Pancreas (tissue), 10 donors: ENCODE results near the gene TBL2. TPM values are rescaled to one million over a fixed set of nuclear protein-coding genes. Genes with fewer than 3 reads are reported as not detected.

Experiments
- ATAC-seq, 4 donors: fragments of 200-7000 bp; cut with Tn5 transposase; one replicate each; pipeline versions ENCODE4 v1.8.0 to v1.9.1; 2020; ENCODE audit warnings: mild to moderate bottlenecking in 4 of 4, moderate library complexity in 4 of 4
- DNase-seq, 6 donors: peaks; one replicate each; pipeline ENCODE4 v3.0.0-alpha.2; 2020
- FAIRE-seq: peaks from 2 replicates; lab custom pipeline; 2012; peaks lifted over from hg19 to GRCh38; lab: Jason Lieb, UNC
- H3K27ac ChIP-seq, 4 donors: fragments of 200-600 bp; sonication (generic); 1 replicate in 3 of 4; 2 replicates in 1 of 4; pipeline versions ENCODE4 v1.5.0 to v1.8.0; 2020
- H3K27me3 ChIP-seq, 4 donors: fragments of 200-600 bp; one replicate each; pipeline ENCODE4 v1.8.0; 2021
- H3K36me3 ChIP-seq, 3 donors: fragments of 200-600 bp; sonication (generic) in 1 of 3; one replicate each; pipeline versions ENCODE4 v1.5.0 to v1.8.0; 2020 to 2021
- H3K4me1 ChIP-seq, 3 donors: fragments of 200-600 bp; one replicate each; pipeline ENCODE4 v1.8.0; 2021
- H3K4me3 ChIP-seq, 4 donors: fragments of 200-600 bp; sonication (generic) in 2 of 4; one replicate each; pipeline versions ENCODE4 v1.5.0 to v1.8.0; 2020 to 2021
- H3K9me3 ChIP-seq, 4 donors: fragments of 200-600 bp; one replicate each; pipeline ENCODE4 v1.8.0; 2021
- WGBS, 2 donors: extraction: QIAGEN DNeasy Blood & Tissue Kit; methylation state at CpG; one replicate each; pipeline ENCODE4 v1.1.7; 2013; 5-methylcytosine and 5-hydroxymethylcytosine counted together
- intact Hi-C, 3 donors: fragments of 100-400 bp; cut with DNase I; formaldehyde crosslinking; loops; one replicate each; pipeline versions ENCODE4 v1.11.1 to v1.14.2; 2022
- polyA plus RNA-seq, 2 donors: library from polyadenylated mRNA; stranded (reverse); fragments of 200-250 nt; gene quantifications; one replicate each; pipeline ENCODE4 v1.2.3, GENCODE V29; 2013
- total RNA-seq, 6 donors: library from RNA; stranded (reverse); fragmentation: NEBNext Ultra II Directional in 4 of 6; extraction: Animal tissue kit (Norgen Biotek cat#: 25700) in 4 of 6; gene quantifications; one replicate each; pipeline versions ENCODE4 v1.2.1 to v1.2.4, GENCODE V29; 2021 to 2023
- TF ChIP-seq, protein P1 (sequence below), 4 donors: fragments of 200-600 bp; sonication (generic) in 3 of 4; IDR thresholded peaks; one replicate each; pipeline versions ENCODE4 v1.5.0 to v1.8.0; 2021; ENCODE audit warnings: antibody characterized with exemption in 4 of 4
- donor health status: healthy with polysubstance abuse.
- donor health status: DM: no; HTN: no; CAD: no; lungs with moderate emphysema.
- donor health status: DM: no; HTN: no; CAD: no.
- donor health status: control.
- donor health status: control.
- donor health status: Bipolar disorder and iron deficiency.
- donor health status: DM: yes; HTN: yes; CAD: no.
- donor health status: DM: no; HTN: no; CAD: no.
- donor health status: DM: no; HTN: no; CAD: no.
- donor health status: DM: yes; HTN: yes; CAD: no.

Gene TBL2
- total and polyA plus RNA-seq, 8 donors = 17.2 to 38.9 (median 27.0) TPM

DNA sequence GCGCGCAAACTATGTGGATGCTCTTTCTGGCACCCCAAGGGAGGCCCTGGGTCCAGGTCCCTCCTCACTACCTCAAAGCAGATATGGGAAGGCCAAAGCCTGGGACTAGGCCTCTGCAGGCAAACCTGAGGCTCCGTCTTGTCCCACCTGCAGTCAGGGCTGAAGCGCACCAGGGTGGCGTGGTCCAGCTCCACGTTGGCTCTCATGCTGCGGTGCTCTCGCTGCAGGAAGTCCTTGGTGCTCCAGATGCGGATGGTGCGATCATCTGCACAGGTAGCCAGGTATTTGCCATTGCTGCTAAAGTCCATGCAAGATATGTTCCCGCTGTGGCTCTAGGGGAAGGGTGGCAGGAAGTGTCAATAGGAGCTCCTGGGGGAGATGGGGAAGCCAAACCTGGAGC, 4.6 kb downstream of the TBL2 start:
- intact Hi-C loops = no loop called here
- FAIRE-seq = no peak
- Histone ChIP-seq H3K9me3 (no peaks in the 10 kb centered on the region), H3K4me3 (no peak overlapping the region), H3K27ac (no peak overlapping the region), H3K4me1 (peaks cover 0 to 9% (median 0%) of the 10 kb centered on the region in 3 donors), H3K36me3 (peaks cover 12 to 55% (median 38%) of the 10 kb centered on the region in 3 donors), H3K27me3 (no peaks in the 10 kb centered on the region)
- peak in 1 of 6 donors; percentile 52 for DNase-seq
- 97% methylated on average over 11 of the region's 11 CpGs for WGBS, 2 donors
- no peak for ATAC-seq
- TF ChIP-seq, protein P1, sequence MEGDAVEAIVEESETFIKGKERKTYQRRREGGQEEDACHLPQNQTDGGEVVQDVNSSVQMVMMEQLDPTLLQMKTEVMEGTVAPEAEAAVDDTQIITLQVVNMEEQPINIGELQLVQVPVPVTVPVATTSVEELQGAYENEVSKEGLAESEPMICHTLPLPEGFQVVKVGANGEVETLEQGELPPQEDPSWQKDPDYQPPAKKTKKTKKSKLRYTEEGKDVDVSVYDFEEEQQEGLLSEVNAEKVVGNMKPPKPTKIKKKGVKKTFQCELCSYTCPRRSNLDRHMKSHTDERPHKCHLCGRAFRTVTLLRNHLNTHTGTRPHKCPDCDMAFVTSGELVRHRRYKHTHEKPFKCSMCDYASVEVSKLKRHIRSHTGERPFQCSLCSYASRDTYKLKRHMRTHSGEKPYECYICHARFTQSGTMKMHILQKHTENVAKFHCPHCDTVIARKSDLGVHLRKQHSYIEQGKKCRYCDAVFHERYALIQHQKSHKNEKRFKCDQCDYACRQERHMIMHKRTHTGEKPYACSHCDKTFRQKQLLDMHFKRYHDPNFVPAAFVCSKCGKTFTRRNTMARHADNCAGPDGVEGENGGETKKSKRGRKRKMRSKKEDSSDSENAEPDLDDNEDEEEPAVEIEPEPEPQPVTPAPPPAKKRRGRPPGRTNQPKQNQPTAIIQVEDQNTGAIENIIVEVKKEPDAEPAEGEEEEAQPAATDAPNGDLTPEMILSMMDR (IDR thresholded peaks at IDR 0.05) = no peak

DNA sequence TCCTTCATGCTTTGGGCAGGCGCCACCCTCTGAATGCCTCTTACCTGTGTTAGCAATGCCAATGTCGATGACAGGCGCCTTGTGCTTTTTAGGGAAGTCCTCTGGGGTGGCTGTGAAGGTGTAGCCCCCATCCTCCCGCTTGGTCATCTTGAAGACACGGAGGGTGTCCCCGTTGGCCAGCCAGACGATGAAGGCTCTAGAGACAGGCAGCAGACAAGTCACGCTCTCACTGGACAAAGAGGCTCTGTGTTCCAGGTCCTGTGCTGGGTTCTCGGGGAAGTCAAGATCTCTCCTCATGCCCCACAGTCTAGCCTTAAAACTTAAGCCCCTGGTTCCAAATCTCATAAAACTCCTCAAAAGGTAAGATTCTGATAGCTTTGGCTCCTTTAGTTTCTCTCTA, 5.1 kb downstream of the TBL2 start:
- WGBS, 2 donors = 92 to 95% methylated on average over 9 of the region's 9 CpGs
- H3K36me3 ChIP-seq = peaks cover 12 to 55% (median 38%) of the 10 kb centered on the region in 3 donors
- ATAC-seq = no peak
- H3K9me3 ChIP-seq = no peaks in the 10 kb centered on the region
- H3K27ac ChIP-seq = no peak overlapping the region
- no peak overlapping the region for H3K4me3 ChIP-seq
- DNase-seq = peak in 1 of 6 donors; percentile 30
- TF ChIP-seq, protein P1 (IDR thresholded peaks at IDR 0.05) = no peak
- FAIRE-seq = no peak
- H3K27me3 ChIP-seq = no peaks in the 10 kb centered on the region
- H3K4me1 ChIP-seq = peaks cover 0 to 9% (median 0%) of the 10 kb centered on the region in 3 donors
- intact Hi-C loops = no loop called here

DNA sequence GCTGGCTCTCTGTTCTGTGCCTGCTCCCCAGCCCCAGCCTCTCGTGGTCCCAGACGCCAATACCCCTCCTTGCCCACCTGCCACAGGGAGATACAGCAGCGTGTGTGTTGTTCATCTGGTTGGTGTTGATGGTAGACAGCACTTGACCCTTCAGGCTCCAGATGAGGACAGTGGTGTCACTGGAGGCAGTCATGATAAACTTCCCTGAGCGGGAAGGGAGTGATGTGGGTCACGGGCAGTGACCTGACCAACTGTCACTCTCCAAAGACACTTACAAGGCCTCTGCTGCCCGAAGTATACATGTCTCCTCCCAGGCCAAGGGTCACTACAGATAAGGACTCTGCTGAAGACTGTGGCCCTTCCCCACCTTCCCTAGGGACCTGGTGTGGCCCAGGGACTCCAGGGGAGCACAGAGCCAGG, 5.6 kb downstream of the TBL2 start:
- no peak for ATAC-seq
- Histone ChIP-seq H3K27ac (no peak overlapping the region), H3K9me3 (no peaks in the 10 kb centered on the region), H3K27me3 (no peaks in the 10 kb centered on the region), H3K4me3 (no peak overlapping the region), H3K36me3 (peaks cover 12 to 55% (median 38%) of the 10 kb centered on the region in 3 donors), H3K4me1 (peaks cover 0 to 9% (median 0%) of the 10 kb centered on the region in 3 donors)
- TF ChIP-seq, protein P1 (IDR thresholded peaks at IDR 0.05) = no peak
- WGBS, 2 donors = 73% methylated on average over 6 of the region's 6 CpGs
- no peak for FAIRE-seq
- intact Hi-C loops = no loop called here
- DNase-seq = no peak

DNA sequence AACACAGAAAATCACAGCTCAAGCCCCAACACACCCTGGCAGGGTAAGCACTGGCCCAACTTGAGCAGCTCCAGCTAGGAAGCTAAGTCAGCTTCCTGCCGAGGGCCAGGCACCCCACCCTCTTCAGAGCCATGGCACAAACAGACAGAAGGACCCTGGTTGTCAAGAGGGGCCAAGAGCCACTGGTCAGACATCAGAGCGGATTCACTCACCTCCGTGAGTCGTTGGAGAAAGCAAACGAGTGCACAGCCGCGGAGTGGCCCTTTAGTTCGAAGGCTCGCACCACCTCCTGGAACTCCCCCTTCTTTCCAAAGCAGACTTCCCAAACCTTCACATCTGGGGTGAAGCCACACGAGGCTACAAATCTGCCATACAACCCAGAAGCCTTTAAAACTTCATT, 7.4 kb downstream of the TBL2 start:
- H3K4me1 ChIP-seq = no peaks in the 10 kb centered on the region
- no peaks in the 10 kb centered on the region for H3K9me3 ChIP-seq
- H3K27me3 ChIP-seq = no peaks in the 10 kb centered on the region
- H3K4me3 ChIP-seq = no peak overlapping the region
- peak in 1 of 6 donors; percentile 18 for DNase-seq
- no peak overlapping the region for H3K27ac ChIP-seq
- TF ChIP-seq, protein P1 (IDR thresholded peaks at IDR 0.05) = no peak
- intact Hi-C loops = no loop called here
- WGBS, 2 donors = 90 to 93% methylated on average over 10 of the region's 10 CpGs
- no peak for ATAC-seq
- peaks cover 12 to 55% (median 38%) of the 10 kb centered on the region in 3 donors for H3K36me3 ChIP-seq
- no peak for FAIRE-seq

DNA sequence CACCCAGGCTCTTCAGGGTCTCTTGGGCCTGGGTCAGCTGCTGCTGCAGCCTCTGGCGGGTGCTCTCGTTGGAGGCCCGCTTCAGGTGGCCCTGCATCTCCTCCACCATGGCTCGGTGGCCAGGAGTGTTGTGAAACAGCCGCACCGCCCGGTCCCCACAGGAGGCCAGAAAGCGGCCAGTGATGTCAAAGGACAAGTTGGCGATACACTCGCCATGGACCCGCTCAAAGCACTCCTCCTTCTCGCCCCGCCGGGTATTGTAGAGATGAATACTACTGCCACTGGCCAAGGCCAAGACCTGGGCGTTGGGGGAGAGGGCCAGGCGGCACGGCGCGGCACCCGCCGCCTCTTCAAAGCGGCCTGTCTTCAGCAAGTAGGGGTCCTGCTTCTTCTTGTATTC, 7.9 kb downstream of the TBL2 start:
- TF ChIP-seq, protein P1 (IDR thresholded peaks at IDR 0.05) = no peak
- DNase-seq = peak in 1 of 6 donors; percentile 70
- Histone ChIP-seq H3K27ac (no peak overlapping the region), H3K36me3 (peaks cover 12 to 55% (median 38%) of the 10 kb centered on the region in 3 donors), H3K27me3 (no peaks in the 10 kb centered on the region), H3K9me3 (no peaks in the 10 kb centered on the region), H3K4me1 (no peaks in the 10 kb centered on the region), H3K4me3 (no peak overlapping the region)
- WGBS, 2 donors = 94 to 96% methylated on average over 22 of the region's 22 CpGs
- ATAC-seq = no peak
- no peak for FAIRE-seq
- intact Hi-C loops = no loop called here
